AG20443 (cell line): ENCODE data around the gene VPS37B.
"Not testable (repeated sequence)": the region's sequence is repeated elsewhere in the genome, so short reads cannot be mapped to it uniquely, and the experiment has no call there.

Experiments
- DNase-seq: peaks from one replicate; pipeline ENCODE4 v3.0.0; 2012; ENCODE audit warnings: low spot score, mixed read lengths

Gene VPS37B

DNA sequence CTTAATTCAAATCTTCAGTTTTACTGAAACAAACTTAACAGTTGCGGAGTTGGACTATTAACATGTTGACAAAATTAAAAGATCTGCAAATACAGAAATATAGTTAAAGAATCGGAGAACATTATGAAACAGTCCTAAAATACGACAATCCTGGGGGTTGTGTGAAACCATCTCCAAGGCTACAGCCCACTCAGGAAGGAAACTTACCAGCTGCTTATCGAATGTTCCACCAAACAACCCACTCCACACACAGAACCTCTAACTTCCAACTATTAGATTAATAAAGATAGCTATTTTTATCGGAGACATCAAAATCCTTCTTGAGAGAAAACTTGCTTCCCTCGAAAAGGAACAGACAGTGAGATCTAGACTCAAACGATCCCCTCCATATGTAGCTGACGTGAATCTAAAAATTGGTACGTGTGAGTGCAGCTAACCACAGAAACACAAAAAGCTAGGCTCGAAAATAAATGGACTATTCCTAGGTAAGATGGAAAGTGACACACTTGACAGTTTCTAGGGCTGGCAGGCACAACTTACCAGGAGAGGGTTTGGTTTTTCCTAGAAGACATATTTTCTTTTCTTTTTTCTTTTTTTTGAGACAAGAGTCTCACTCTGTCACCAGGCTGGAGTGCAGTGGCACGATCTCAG, 12.9 kb downstream of the VPS37B start:
- DNase-seq, result no peak

- DNase-seq, result peak; percentile 51
Observed at GRCh38 chr12:122880668-122881067, 15.3 kb downstream of the VPS37B start.

DNA sequence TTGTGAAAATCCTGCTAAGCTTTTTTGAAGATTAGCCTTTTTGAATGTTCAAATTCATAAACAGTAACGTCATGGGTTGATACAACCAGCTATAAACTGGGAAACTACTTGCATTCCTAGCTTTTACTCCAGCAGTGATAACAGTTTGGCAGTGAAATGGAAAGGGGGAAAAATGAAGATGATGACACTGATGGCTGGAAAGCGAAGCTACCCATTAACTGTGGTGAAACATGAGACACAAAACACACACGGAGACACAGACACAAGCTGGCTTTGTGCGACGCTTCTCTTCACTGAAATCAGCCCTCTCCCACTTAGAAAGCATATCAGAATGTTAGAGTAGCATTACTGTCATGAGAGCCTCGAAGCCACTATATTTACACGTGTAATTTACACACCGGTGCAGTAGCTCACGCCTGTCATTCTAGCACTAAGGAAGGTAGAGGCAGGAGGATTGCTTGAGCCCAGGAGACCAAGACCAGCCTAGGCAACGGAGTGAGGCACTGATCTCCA, 15.7 kb downstream of the VPS37B start:
- peak; percentile 3 for DNase-seq

DNA sequence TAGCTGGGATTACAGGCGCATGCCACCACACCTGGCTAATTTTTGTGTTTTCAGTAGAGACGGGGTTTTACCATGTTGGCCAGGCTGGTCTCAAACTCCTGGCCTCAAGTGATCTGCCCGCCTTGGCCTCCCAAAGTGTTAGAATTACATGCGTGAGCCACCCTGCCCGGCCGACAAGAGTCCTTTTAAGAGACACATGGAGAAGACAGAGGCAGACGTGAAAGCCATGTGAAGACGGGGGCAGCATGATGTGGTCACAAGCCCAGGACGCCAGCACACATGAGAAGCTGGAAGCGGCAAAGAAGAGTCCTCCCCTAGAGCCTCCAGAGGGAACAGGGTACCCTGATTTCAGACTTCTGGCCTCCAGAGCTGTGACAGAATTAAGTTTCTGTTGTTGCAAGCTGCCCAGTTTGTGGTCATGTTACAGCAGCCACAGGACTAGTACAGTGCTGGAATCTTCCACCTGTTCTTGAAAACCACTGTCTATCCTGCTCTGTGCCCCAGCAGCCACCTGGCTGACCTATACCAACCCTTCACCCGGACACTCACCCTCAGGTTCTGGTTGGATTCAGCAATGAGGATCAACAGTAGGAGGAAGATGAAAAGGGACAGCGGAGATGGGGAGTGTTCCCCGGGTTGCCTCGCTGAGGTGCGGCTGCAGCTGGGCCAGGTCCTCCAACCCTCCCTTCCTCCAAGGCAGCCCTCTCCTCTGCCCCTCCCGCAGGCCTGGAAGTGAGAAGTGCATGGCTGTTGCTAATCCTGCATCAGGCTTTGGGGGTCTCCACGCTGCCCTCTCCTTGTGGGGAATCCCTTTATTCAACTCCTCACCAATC, 16.9 kb downstream of the VPS37B start:
- DNase-seq, result peak; percentile 3

- DNase-seq, result no peak
Observed at GRCh38 chr12:122876731-122877130, 19.2 kb downstream of the VPS37B start.

DNA sequence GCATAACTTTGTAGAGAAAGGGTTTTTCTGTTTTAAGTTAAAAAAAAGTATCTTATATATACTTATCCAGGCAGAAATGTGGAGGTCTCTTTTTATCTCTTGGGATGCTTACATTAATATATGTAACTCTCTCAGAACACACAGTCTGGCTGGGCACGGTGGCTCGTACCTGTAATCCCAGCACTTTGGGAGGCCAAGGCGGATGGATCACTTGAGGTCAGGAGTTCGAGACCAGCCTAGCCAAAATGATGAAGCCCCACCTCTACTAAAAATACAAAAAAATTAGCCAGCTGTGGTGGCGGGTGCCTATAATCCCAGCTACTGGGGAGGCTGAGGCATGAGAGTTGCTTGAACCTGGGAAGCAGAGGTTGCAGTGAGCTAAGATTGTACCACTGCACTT, 19.6 kb downstream of the VPS37B start:
- not testable (repeated sequence) for DNase-seq

- peak; percentile 7 for DNase-seq
Observed at GRCh38 chr12:122875590-122876220, 20.2 kb downstream of the VPS37B start.

GRCh38 chr12:122874081-122874480, 21.8 kb downstream of the VPS37B start:
- peak; percentile 1 for DNase-seq

DNA sequence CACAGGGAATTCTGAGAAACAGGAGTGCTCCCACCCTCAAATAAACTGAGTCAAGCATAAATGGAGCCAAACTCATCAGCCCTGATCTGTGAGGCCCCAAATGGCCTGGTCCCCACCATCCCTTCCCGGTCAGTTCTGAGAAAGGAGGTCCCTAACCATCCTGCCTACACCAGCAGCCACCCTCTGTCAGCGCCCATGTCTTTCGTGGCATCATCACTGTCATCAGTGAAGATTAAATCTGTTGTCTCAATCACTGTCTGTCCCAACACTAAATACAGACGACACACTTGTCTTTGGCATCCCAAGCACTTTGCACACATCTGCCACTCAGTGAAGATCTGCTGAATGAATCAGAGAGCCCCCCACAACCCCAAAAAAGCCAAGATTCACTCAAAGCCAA, 22.4 kb downstream of the VPS37B start:
- no peak for DNase-seq

DNA sequence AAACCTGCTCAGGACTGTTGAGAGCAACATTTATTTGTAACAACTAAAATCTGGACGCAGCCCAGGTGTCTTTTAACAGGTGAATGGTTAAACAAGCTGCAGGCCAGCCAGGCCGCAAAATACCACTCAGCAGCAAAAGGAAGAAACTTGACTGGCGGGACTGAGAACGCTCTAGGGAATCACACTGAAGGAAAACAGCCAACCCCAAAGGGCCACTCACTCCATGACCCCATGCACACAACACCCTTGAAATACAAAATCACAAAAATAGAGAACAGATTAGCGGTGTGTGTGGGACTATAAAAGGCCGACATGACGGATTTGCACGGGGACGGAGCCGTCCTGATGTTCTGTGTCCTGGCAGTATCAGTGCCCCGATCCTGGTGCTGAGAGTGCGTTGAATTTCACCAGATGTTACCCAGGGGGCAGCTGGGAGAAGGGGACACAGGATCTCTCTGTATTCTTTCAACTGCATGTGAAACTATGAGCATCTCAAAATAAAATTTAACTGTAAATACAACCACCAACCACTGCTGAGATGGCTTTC, 23.0 kb downstream of the VPS37B start:
- no peak for DNase-seq

DNA sequence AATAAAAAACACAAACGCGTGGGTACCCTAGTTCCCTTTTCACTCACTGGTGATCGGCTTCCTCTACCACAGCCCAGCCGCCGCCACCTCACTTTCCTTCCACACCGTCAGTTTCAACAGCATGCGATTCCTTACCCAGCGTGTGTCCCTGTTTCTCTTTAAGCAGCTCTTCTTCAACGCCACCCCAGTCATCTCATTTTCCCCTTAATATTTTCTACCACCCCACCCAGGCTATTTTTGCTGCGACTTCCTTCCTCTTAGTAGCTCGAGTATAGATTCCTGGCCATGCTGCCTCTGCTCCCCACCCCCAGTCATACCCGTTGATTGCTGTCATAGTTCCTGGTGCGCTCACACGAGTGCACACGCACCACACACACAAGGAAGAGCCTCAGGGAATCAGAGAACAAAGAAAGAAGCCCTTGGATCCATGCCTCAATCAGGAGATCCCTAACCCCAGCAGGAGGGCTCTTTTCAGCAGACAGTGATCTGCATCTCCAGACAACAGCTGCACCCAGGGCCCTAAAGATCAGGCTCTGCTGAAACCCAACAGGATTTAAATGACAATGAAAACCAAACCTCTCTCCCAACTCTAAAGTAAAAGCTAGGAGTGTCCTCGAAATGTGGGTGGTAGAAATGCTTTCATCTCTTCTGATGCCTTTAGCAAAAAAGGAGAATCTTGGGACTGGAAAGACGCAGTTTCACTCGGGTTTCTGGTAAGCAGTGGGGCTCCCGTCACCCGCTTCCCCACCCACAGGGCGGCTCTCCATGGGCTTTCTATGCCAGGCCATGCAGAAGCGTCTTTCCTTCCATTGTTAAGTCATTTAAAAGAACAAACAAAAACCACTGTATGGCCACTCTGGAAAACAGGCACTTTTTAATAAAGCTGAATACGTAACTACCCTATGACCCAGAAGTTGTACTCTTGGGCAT, 23.8 kb downstream of the VPS37B start:
- DNase-seq, result peak; percentile 82

- peak; percentile 58 for DNase-seq
Observed at GRCh38 chr12:122870867-122871664, 24.9 kb downstream of the VPS37B start.

GRCh38 chr12:122870163-122870842, 25.6 kb downstream of the VPS37B start:
- DNase-seq, result no peak

- no peak for DNase-seq
Observed at GRCh38 chr12:122869207-122869973, 26.5 kb downstream of the VPS37B start.

GRCh38 chr12:122868471-122869177, 27.3 kb downstream of the VPS37B start:
- no peak for DNase-seq

- DNase-seq, result no peak
Observed at GRCh38 chr12:122867691-122868461, 28.0 kb downstream of the VPS37B start.

DNA sequence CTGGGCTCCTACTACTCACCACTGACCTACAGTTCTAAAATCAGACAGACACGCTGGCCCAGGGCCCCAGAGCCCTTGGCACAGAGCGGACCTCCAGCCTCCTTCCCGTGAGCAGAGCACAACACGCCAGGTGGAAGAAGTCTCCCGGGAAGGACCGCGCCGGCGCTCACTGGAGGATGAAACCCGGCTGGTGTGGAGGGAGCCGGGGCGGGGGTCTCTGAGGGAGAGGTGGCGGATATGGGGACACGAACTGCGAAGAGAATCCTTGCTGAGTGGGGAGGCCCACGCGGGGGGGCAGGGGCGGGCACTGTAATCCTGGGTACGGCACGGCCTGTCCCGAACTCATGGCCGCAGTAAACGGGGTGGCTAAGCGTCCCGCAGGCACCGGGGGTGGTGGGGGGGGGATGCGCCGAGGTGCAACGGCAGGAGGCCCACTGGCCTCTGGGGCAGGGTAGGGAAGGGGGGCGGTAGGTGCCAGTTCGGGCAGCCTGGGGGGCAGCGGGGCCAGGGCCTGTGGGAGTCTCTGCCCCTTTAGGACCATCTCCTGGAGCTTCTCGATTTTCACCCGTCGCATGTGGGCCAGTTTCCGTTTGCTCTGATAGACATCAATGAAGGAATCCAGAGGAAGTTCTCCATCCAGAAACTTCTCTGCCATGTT, 28.8 kb downstream of the VPS37B start:
- DNase-seq, result no peak
